HFFc6 (cell line): ENCODE results near the gene ZNF224. TPM values are rescaled to one million over a fixed set of nuclear protein-coding genes. Genes with fewer than 3 reads are reported as not detected.
A peak's percentile ranks its signal among the peaks of the same experiment; 100 is the strongest.

Experiments
- DNase-seq: peaks from one replicate; pipeline ENCODE4 v3.0.0-alpha.2; 2018
- H3K27ac Mint-ChIP-seq: 2 replicates; pipeline ENCODE4 v1.8.0; 2020; ENCODE audit warnings: mild to moderate bottlenecking, mixed read lengths
- H3K27me3 Mint-ChIP-seq: 2 replicates; pipeline ENCODE4 v1.8.0; 2021; ENCODE audit warnings: mild to moderate bottlenecking, moderate library complexity, mixed read lengths; ENCODE audit not compliant: insufficient read depth
- H3K36me3 Mint-ChIP-seq: 2 replicates; pipeline ENCODE4 v1.8.0; 2021; ENCODE audit warnings: low read depth, mixed read lengths
- H3K4me1 Mint-ChIP-seq: 2 replicates; pipeline ENCODE4 v1.8.0; 2020; ENCODE audit warnings: low read depth, mixed read lengths
- H3K4me3 Mint-ChIP-seq: 2 replicates; pipeline ENCODE4 v1.8.0; 2020; ENCODE audit warnings: mild to moderate bottlenecking, moderate library complexity, mixed read lengths
- H3K9me3 Mint-ChIP-seq: 2 replicates; pipeline ENCODE4 v1.8.0; 2020; ENCODE audit warnings: mild to moderate bottlenecking, mixed read lengths
- CTCF ChIP-seq: fragments of 200-600 bp; sonication (generic); IDR thresholded peaks from 2 replicates; pipeline ENCODE4 v1.5.0; 2021; ENCODE audit warnings: antibody characterized with exemption, mild to moderate bottlenecking
- total RNA-seq, 6 experiments: library from RNA; stranded (reverse); fragmentation: NEBNext Ultra II Directional; extraction: Animal tissue kit (Norgen Biotek cat#: 25700); gene quantifications; 2 replicates in 1 of 6; 3 replicates in 5 of 6; pipeline ENCODE4 v1.2.3, GENCODE V29; 2021

The ZNF224 gene
- total RNA-seq, 6 experiments from 2014 or later = 8.5 to 11.8 (median 10.8) TPM

GRCh38 chr19:44141191-44142058 lies 47.3 kb downstream of the ZNF224 start, which contains the start of gene ZNF234:
ZNF234 (plus strand) TSS chr19:44141554; CDS start chr19:44144633, 3,079 bp downstream.
- peak; percentile 82 for DNase-seq
- Mint-ChIP-seq H3K27me3 (no peaks in the 10 kb centered on the region; the same call in 1 of the 2 replicates), H3K27ac (peak within 1 kb of the TSS; percentile 77), H3K4me1 (peaks cover 21% of the 10 kb centered on the region), H3K36me3 (peaks cover 28% of the 10 kb centered on the region), H3K9me3 (no peaks in the 10 kb centered on the region), H3K4me3 (peak within 1 kb of the TSS; percentile 91)
- TF ChIP-seq CTCF = no peak; the same call in 1 of the 2 replicates

GRCh38 chr19:44142059-44142433 lies 47.9 kb downstream of the ZNF224 start:
- Mint-ChIP-seq H3K4me1 (peaks cover 21% of the 10 kb centered on the region), H3K4me3 (peak overlapping the region; percentile 91), H3K9me3 (no peaks in the 10 kb centered on the region), H3K36me3 (peaks cover 28% of the 10 kb centered on the region), H3K27ac (peak overlapping the region; percentile 77), H3K27me3 (no peaks in the 10 kb centered on the region; the same call in 1 of the 2 replicates)
- DNase-seq = peak; percentile 22
- TF ChIP-seq CTCF = no peak

GRCh38 chr19:44149776-44150175 lies 55.6 kb downstream of the ZNF224 start:
- no peak for DNase-seq
- no peak overlapping the region for H3K4me3 Mint-ChIP-seq
- peaks cover 68% of the 10 kb centered on the region for H3K36me3 Mint-ChIP-seq
- no peaks in the 10 kb centered on the region for H3K27me3 Mint-ChIP-seq
- no peak for TF ChIP-seq CTCF
- H3K4me1 Mint-ChIP-seq = no peaks in the 10 kb centered on the region
- no peak overlapping the region for H3K27ac Mint-ChIP-seq
- H3K9me3 Mint-ChIP-seq = peaks cover 12% of the 10 kb centered on the region

DNA sequence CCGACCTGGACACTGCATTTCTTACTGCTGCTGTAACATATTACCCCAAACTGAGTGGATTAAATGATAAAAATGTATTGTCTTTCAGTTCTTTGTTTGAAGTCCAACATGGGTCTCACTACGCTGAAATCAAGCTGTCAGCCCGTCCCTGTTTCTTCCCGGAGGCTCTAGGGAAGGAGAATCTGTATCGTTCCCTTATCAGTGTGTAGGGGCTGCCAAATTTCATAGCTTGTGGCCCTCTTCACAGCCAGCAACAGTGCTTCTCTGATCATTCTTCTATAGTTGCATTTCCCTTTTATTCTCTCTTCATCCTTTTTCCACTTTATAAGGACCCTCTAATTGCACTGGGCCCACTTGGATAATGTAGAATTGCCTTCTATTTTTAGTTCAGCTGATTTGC lies 57.3 kb downstream of the ZNF224 start:
- no peak overlapping the region for H3K27ac Mint-ChIP-seq
- peaks cover 75% of the 10 kb centered on the region for H3K36me3 Mint-ChIP-seq
- H3K27me3 Mint-ChIP-seq = no peaks in the 10 kb centered on the region
- DNase-seq = no peak
- H3K9me3 Mint-ChIP-seq = peaks cover 24% of the 10 kb centered on the region
- H3K4me1 Mint-ChIP-seq = no peaks in the 10 kb centered on the region
- no peak for TF ChIP-seq CTCF
- no peak overlapping the region for H3K4me3 Mint-ChIP-seq

DNA sequence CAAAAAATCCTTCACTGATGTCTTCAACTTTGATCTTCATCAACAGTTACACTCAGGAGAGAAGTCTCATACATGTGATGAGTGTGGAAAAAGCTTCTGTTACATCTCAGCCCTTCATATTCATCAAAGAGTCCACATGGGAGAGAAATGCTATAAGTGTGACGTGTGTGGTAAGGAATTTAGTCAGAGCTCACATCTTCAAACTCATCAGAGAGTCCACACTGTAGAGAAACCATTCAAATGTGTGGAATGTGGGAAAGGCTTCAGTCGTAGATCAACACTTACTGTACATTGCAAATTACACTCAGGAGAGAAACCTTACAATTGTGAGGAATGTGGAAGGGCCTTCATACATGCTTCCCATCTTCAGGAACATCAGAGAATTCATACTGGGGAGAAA lies 62.3 kb downstream of the ZNF224 start:
- H3K9me3 Mint-ChIP-seq = peaks cover 54% of the 10 kb centered on the region
- H3K4me1 Mint-ChIP-seq = no peaks in the 10 kb centered on the region
- DNase-seq = no peak
- peaks cover 71% of the 10 kb centered on the region for H3K36me3 Mint-ChIP-seq
- H3K4me3 Mint-ChIP-seq = no peak overlapping the region
- H3K27me3 Mint-ChIP-seq = no peaks in the 10 kb centered on the region
- TF ChIP-seq CTCF = no peak
- H3K27ac Mint-ChIP-seq = no peak overlapping the region

Other genes starting within 250 kb of the ZNF224 start
- gene ZNF404, start 210.4 kb upstream of the ZNF224 start, total RNA-seq = 1 to 10 TPM; 2.6 to 3.6 (median 3.2) TPM
- gene ZNF45, start 159.1 kb upstream of the ZNF224 start, total RNA-seq = 10 to 100 TPM in 3 of 6 experiments, 1 to 10 TPM in 3; 8.4 to 12.3 (median 10.2) TPM
- gene ZNF221, start 143.1 kb upstream of the ZNF224 start, total RNA-seq = 1 to 10 TPM; 3.6 to 4.3 (median 4.1) TPM
- 1 to 10 TPM; 5.7 to 6.7 (median 6.4) TPM for gene ZNF155, start 110.2 kb upstream of the ZNF224 start, total RNA-seq
- 1 to 10 TPM; 1.3 to 2.6 (median 2.0) TPM for gene ZNF230, start 91.4 kb upstream of the ZNF224 start, total RNA-seq
- gene ZNF222, start 69.0 kb upstream of the ZNF224 start, total RNA-seq = 1 to 10 TPM; 2.4 to 5.1 (median 3.6) TPM
- 1 to 10 TPM; 2.3 to 4.1 (median 2.6) TPM for gene ZNF223, start 42.3 kb upstream of the ZNF224 start, total RNA-seq
- gene ZNF284, start 22.2 kb upstream of the ZNF224 start, total RNA-seq = 1 to 10 TPM; 1.6 to 2.7 (median 2.4) TPM
- 1 to 10 TPM; 3.5 to 5.5 (median 4.0) TPM for gene ZNF225, start 19.0 kb downstream of the ZNF224 start, total RNA-seq
- gene ZNF234, start 47.2 kb downstream of the ZNF224 start, total RNA-seq = 1 to 10 TPM; 4.8 to 7.2 (median 6.8) TPM
- 10 to 100 TPM; 20.8 to 25.7 (median 22.6) TPM for gene ZNF226, start 70.7 kb downstream of the ZNF224 start, total RNA-seq
- gene ZNF227, start 118.2 kb downstream of the ZNF224 start, total RNA-seq = 10 to 100 TPM; 11.6 to 13.4 (median 12.9) TPM
- 1 to 10 TPM in 1 of 6 experiments, under 1 TPM in 5; 0.36 to 1.2 (median 0.68) TPM for gene ZNF233, start 165.5 kb downstream of the ZNF224 start, total RNA-seq
- gene ZNF235, start 210.7 kb downstream of the ZNF224 start, total RNA-seq = 1 to 10 TPM; 1.6 to 2.1 (median 1.9) TPM